ENCODE measurements around the gene NEK2. TPM values are rescaled to one million over a fixed set of nuclear protein-coding genes. Genes with fewer than 3 reads are reported as not detected.

The NEK2 gene
- total RNA-seq, 3 donors from 2014 or later (not counting 1 experiment from before 2014, with no cell fraction given) = 0.78 to 1.0 (median 0.99) TPM

DNA sequence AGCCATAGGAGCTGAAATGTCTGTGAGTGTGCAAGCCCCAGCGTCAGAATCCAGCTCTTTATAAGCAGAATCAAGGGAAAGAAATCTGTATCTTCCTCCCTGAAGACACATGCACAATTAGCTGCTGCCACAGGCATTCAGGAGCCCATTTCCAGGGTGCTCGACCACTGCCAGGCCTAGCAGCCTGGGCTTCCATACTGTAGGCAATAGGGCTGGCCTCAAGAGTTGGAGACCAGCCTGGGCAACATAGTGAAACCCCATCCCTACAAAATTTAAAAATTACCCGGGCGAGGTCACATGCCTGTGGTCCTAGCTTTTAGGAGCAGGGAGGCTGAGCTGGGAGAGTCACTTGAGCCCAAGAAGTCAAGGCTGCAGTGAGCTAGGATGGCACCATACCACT is 41.0 kb downstream of the NEK2 start:
- Mint-ChIP-seq H3K36me3 (no peaks in the 10 kb centered on the region), H3K9me3 (no peaks in the 10 kb centered on the region), H3K27ac (no peak overlapping the region), H3K4me1 (peaks cover 11 to 12% of the 10 kb centered on the region in 2 donors), H3K27me3 (ENCODE audit: low read depth in 2 of 2) (peaks cover 0 to 7% of the 10 kb centered on the region in 2 donors), H3K4me3 (no peak overlapping the region)
- Histone ChIP-seq H3K4me3 (ENCODE audit: low read length) (no peak overlapping the region), H3K27ac (ENCODE audit: low read length) (no peak overlapping the region), H3K27me3 (ENCODE audit: control insufficient read depth, insufficient read depth, low read length) (no peaks in the 10 kb centered on the region), H3K4me1 (ENCODE audit: control insufficient read depth, insufficient read depth, low read length) (peaks cover 15% of the 10 kb centered on the region), H3K9me3 (ENCODE audit: control insufficient read depth, insufficient read depth, low read length) (no peaks in the 10 kb centered on the region), H3K36me3 (ENCODE audit: control insufficient read depth, insufficient read depth, low read length) (no peaks in the 10 kb centered on the region)
- intact Hi-C loops (cut with micrococcal nuclease) = no loop called here
- DNase-seq = no peak
- ATAC-seq = no peak
- TF ChIP-seq, protein P1, sequence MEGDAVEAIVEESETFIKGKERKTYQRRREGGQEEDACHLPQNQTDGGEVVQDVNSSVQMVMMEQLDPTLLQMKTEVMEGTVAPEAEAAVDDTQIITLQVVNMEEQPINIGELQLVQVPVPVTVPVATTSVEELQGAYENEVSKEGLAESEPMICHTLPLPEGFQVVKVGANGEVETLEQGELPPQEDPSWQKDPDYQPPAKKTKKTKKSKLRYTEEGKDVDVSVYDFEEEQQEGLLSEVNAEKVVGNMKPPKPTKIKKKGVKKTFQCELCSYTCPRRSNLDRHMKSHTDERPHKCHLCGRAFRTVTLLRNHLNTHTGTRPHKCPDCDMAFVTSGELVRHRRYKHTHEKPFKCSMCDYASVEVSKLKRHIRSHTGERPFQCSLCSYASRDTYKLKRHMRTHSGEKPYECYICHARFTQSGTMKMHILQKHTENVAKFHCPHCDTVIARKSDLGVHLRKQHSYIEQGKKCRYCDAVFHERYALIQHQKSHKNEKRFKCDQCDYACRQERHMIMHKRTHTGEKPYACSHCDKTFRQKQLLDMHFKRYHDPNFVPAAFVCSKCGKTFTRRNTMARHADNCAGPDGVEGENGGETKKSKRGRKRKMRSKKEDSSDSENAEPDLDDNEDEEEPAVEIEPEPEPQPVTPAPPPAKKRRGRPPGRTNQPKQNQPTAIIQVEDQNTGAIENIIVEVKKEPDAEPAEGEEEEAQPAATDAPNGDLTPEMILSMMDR (IDR thresholded peaks at IDR 0.05) = no peak
- 91% methylated on average over 4 of the region's 4 CpGs for WGBS (ENCODE audit: insufficient coverage)

DNA sequence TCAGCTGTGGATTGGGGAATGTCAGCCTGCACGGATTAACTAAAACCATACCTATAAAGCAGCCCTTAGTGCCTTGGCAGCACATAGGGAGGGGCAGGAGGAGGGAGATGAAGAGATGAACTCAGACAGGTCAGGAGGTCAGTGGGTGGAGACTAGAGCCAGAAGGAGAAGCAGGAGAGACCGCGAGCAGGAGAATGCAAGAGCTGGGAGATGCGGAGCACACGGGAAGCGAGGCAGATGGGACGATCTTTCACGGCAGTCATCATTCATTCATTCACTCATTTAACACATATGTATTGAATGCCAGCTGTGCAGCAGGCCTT is 41.9 kb downstream of the NEK2 start:
- H3K36me3 Mint-ChIP-seq = no peaks in the 10 kb centered on the region
- no peak overlapping the region for H3K27ac Mint-ChIP-seq
- H3K9me3 ChIP-seq (ENCODE audit: control insufficient read depth, insufficient read depth, low read length) = no peaks in the 10 kb centered on the region
- H3K4me1 Mint-ChIP-seq = peaks cover 11 to 12% of the 10 kb centered on the region in 2 donors
- WGBS (ENCODE audit: insufficient coverage) = 98% methylated on average over 6 of the region's 8 CpGs
- ATAC-seq = no peak
- H3K4me3 Mint-ChIP-seq = no peak overlapping the region
- intact Hi-C loops (cut with micrococcal nuclease) = no loop called here
- H3K27ac ChIP-seq (ENCODE audit: low read length) = no peak overlapping the region
- TF ChIP-seq, protein P1 (IDR thresholded peaks at IDR 0.05) = no peak
- H3K27me3 Mint-ChIP-seq (ENCODE audit: low read depth in 2 of 2) = peaks cover 6 to 7% of the 10 kb centered on the region in 2 donors
- no peaks in the 10 kb centered on the region for H3K9me3 Mint-ChIP-seq
- DNase-seq = no peak
- no peak overlapping the region for H3K4me3 ChIP-seq (ENCODE audit: low read length)
- H3K4me1 ChIP-seq (ENCODE audit: control insufficient read depth, insufficient read depth, low read length) = peaks cover 15% of the 10 kb centered on the region
- H3K27me3 ChIP-seq (ENCODE audit: control insufficient read depth, insufficient read depth, low read length) = no peaks in the 10 kb centered on the region
- no peaks in the 10 kb centered on the region for H3K36me3 ChIP-seq (ENCODE audit: control insufficient read depth, insufficient read depth, low read length)

DNA sequence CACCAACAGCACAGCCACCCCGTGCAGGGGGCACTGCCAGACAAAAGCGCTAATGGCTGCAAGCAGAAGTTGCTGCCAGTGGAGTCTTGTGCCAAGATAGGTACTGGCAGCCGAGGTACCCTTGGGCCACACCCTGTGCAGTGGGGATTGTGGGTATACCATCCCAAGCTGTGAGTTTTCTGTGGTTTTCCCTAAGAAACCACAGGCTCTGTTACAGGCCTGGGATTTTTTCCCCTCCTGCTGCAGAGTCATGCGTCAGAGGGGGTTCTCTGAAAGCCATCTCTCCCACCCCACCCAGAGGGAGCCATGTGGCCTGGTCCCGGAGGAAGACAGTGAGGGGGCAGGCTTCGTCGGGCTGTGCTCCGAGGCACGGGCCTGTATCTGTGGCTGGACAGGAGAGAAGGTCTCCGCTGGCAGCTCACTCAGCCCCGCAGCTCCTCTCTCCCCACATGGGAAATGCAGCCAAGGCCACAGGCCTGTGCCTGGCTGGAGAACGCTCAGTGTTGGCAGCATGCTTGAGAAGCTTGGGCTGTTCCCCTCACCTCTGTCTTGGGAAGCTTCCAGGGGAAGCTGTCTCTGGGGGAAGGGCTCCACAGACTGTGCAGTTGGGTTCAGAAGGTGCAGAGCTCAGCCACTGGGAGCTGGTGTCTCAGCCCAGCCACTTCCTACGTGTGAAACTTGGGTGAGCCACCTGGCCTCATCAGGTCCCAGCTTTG is 42.5 kb downstream of the NEK2 start:
- no peaks in the 10 kb centered on the region for H3K9me3 Mint-ChIP-seq
- peaks cover 6 to 7% of the 10 kb centered on the region in 2 donors for H3K27me3 Mint-ChIP-seq (ENCODE audit: low read depth in 2 of 2)
- 34% methylated on average over 11 of the region's 13 CpGs for WGBS (ENCODE audit: insufficient coverage)
- TF ChIP-seq, protein P1 (IDR thresholded peaks at IDR 0.05) = no peak
- no peak overlapping the region for H3K4me3 Mint-ChIP-seq
- ATAC-seq (peak in 1 of 3 donors; percentile 10), DNase-seq (no peak)
- H3K27me3 ChIP-seq (ENCODE audit: control insufficient read depth, insufficient read depth, low read length) = no peaks in the 10 kb centered on the region
- peaks cover 15% of the 10 kb centered on the region for H3K4me1 ChIP-seq (ENCODE audit: control insufficient read depth, insufficient read depth, low read length)
- no peaks in the 10 kb centered on the region for H3K36me3 ChIP-seq (ENCODE audit: control insufficient read depth, insufficient read depth, low read length)
- peak overlapping the region in 1 of 2 donors; percentile 13 for H3K27ac Mint-ChIP-seq
- H3K4me3 ChIP-seq (ENCODE audit: low read length) = no peak overlapping the region
- H3K9me3 ChIP-seq (ENCODE audit: control insufficient read depth, insufficient read depth, low read length) = no peaks in the 10 kb centered on the region
- no peak overlapping the region for H3K27ac ChIP-seq (ENCODE audit: low read length)
- peaks cover 11 to 12% of the 10 kb centered on the region in 2 donors for H3K4me1 Mint-ChIP-seq
- no peaks in the 10 kb centered on the region for H3K36me3 Mint-ChIP-seq
- intact Hi-C loops (cut with micrococcal nuclease) = no loop called here
